Activated effector memory CD4-positive, alpha-beta T cell treated with Interleukin-2 at 50 U/mL for 16 hours (primary cell): Measurements from ENCODE around the gene TVP23C.

Experiments used
- DNase-seq: peaks from one replicate; pipeline ENCODE4 v3.0.0-alpha.2; 2020

The TVP23C gene

GRCh38 chr17:15462976-15463772 is 100.1 kb downstream of the TVP23C start:
- no peak for DNase-seq

- DNase-seq, result no peak
These were observed 105.6 kb downstream of the TVP23C start for GRCh38 chr17:15457723-15458094.

GRCh38 chr17:15456972-15457722 is 106.1 kb downstream of the TVP23C start:
- DNase-seq, result no peak

- DNase-seq, result no peak
These were observed 106.8 kb downstream of the TVP23C start for GRCh38 chr17:15456496-15456895.

- no peak for DNase-seq
These were observed 108.9 kb downstream of the TVP23C start for GRCh38 chr17:15454346-15454745.

GRCh38 chr17:15453782-15454181 is 109.5 kb downstream of the TVP23C start:
- DNase-seq, result no peak

- no peak for DNase-seq
These were observed 110.0 kb downstream of the TVP23C start for GRCh38 chr17:15453246-15453645.

GRCh38 chr17:15452746-15453145 is 110.5 kb downstream of the TVP23C start:
- no peak for DNase-seq
